Central memory CD8-positive, alpha-beta T cell (primary cell): ENCODE data around the gene DLGAP5.

Experiments used
- ATAC-seq: fragments of 150-1000 bp; cut with Tn5 transposase; replicated peaks from 2 replicates; pipeline ENCODE4 v1.10.0; 2022; ENCODE audit warnings: mild to moderate bottlenecking, moderate FRiP score, moderate number of reproducible peaks; ENCODE audit not compliant: poor library complexity, severe bottlenecking; ENCODE audit errors: extremely low read depth
- DNase-seq, 2 donors: peaks; one replicate each; pipeline ENCODE4 v3.0.0; 2021; ENCODE audit warnings: low spot score in 2 of 2
- H3K27ac Mint-ChIP-seq: one replicate; pipeline ENCODE4 v1.8.0; 2022; ENCODE audit warnings: low read depth, mild to moderate bottlenecking, moderate library complexity, mixed read lengths
- H3K27me3 Mint-ChIP-seq: one replicate; pipeline ENCODE4 v1.8.0; 2022; ENCODE audit warnings: mixed read lengths
- H3K36me3 Mint-ChIP-seq: one replicate; pipeline ENCODE4 v1.8.0; 2022; ENCODE audit warnings: mild to moderate bottlenecking, moderate library complexity, mixed read lengths; ENCODE audit not compliant: insufficient read depth
- H3K4me1 Mint-ChIP-seq: one replicate; pipeline ENCODE4 v1.8.0; 2022; ENCODE audit warnings: mixed read lengths
- H3K4me3 Mint-ChIP-seq: one replicate; pipeline ENCODE4 v1.8.0; 2022; ENCODE audit warnings: mild to moderate bottlenecking, moderate library complexity, mixed read lengths
- H3K9me3 Mint-ChIP-seq: one replicate; pipeline ENCODE4 v1.8.0; 2022; ENCODE audit warnings: mixed read lengths

The DLGAP5 gene

DNA sequence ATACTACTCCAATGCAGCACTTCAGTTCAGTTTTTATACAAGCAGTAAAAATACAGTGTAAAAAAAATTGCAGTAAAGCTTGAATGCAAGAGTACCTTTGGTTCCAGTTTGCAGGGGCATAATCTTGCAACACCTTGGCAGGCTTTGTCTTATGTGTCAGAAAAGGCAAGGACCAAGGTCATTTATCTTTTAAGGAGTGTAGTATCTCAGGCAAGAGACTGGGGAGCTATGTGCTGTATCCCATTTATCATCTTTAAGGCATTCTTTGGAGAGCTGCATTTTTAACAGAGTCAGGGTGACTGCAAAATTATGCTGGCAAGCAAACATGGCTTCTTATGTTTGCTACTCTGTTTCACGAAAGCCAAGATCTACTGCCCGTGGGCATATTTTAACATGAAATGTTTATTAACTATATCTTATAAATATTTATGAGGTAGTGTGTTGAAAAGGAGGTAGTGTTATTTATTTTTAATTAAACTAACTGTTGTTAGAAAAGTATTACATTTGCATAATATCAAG is 14.8 kb upstream of the DLGAP5 start:
- H3K27ac Mint-ChIP-seq, result no peak overlapping the region
- ATAC-seq, result no peak
- H3K27me3 Mint-ChIP-seq, result peaks cover 2% of the 10 kb centered on the region

DNA sequence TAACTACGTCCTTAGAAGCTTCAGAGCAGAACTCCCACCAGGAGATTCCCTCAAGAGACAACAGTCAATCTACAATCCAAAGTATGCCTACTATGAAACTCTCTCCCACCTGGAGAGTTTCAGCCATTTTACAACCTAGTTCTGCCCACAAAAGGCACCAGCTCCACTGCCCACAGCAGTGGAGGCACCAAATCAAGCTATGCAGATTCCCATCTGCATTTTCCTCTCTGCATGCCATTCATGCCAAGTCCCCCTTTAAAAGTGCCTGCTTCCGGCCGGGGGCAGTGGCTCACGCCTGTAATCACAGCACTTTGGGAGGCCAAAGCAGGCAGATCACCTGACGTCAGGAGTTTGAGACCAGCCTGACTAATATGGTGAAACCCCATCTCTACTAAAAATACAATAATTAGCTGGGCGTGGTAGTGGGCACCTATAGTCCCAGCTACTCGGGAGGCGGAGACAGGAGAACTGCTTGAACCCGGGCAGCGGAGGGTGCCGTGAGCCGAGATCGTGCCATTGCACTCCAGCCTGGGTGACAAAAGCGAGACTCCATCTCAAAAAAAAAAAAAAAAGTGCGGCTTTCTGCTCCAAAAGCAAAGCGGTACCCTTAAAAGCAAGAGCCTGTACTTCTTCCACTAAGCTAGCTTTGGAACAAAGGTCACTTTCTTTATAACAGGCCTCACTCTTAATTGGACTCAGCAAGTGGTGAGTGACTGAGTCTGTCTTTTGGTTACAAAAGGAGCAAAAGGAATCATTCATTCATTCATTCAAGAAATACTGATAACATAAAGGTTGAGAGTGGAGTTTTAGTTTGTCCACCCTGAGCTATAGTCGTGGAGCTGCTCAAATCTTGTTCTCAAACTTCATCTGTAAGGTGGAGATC is 10.1 kb upstream of the DLGAP5 start:
- H3K27ac Mint-ChIP-seq, result no peak overlapping the region
- DNase-seq (no peak), ATAC-seq (no peak)
- H3K36me3 Mint-ChIP-seq, result no peaks in the 10 kb centered on the region
- H3K9me3 Mint-ChIP-seq, result no peaks in the 10 kb centered on the region
- peaks cover 13% of the 10 kb centered on the region for H3K27me3 Mint-ChIP-seq
- H3K4me3 Mint-ChIP-seq, result no peak overlapping the region
- H3K4me1 Mint-ChIP-seq, result no peaks in the 10 kb centered on the region

More for the DNA sequence above, 14.8 kb upstream of the DLGAP5 start:
- DNase-seq, result no peak
- Mint-ChIP-seq H3K36me3 (no peaks in the 10 kb centered on the region), H3K4me1 (no peaks in the 10 kb centered on the region), H3K9me3 (no peaks in the 10 kb centered on the region), H3K4me3 (no peak overlapping the region)

DNA sequence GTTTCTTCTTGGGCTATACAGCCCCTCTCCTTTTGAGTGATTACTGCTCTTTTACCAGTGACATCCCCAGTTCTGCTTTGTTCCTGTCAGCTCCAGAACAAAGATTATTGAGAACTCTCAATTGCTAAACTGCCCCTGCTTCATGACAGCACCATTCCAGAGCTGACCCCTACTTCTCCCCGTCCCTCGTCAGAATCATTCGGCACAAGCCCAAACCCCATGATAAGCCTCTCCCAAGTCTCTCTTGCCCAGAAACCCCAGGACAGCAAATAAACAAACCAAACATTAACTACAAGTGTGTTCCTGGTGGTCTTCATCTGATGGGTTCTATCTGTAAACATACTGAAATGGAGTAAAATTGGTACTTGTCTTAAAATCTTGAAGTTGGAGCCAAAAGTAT is 9.3 kb upstream of the DLGAP5 start:
- ATAC-seq, result no peak

DNA sequence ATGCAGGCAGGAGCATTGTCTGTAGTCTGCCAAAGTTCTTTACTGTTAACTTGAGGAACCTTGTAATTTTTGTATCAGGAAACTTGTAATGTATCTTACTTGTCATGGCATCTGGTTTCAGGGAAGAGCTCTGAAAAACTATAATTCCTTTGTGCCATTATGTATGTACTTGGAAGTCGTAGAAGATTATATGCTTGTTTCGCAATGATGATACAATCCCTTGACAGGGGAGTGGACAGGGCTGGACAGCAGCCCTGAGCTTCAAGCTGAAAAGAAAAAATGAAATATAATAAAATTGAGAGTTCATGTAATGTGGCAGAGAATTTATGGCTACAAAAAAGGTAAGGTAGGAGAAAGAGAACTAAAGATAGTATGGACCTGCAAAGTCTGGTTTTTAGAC is 7.4 kb upstream of the DLGAP5 start:
- no peak overlapping the region for H3K27ac Mint-ChIP-seq
- H3K9me3 Mint-ChIP-seq, result no peaks in the 10 kb centered on the region
- no peaks in the 10 kb centered on the region for H3K4me1 Mint-ChIP-seq
- DNase-seq (no peak), ATAC-seq (no peak)
- no peak overlapping the region for H3K4me3 Mint-ChIP-seq
- peaks cover 13% of the 10 kb centered on the region for H3K27me3 Mint-ChIP-seq
- H3K36me3 Mint-ChIP-seq, result no peaks in the 10 kb centered on the region

More for the DNA sequence above, 9.3 kb upstream of the DLGAP5 start:
- H3K9me3 Mint-ChIP-seq, result no peaks in the 10 kb centered on the region
- no peak overlapping the region for H3K27ac Mint-ChIP-seq
- peaks cover 13% of the 10 kb centered on the region for H3K27me3 Mint-ChIP-seq
- H3K4me1 Mint-ChIP-seq, result no peaks in the 10 kb centered on the region
- H3K4me3 Mint-ChIP-seq, result no peak overlapping the region
- DNase-seq, result no peak
- no peaks in the 10 kb centered on the region for H3K36me3 Mint-ChIP-seq

DNA sequence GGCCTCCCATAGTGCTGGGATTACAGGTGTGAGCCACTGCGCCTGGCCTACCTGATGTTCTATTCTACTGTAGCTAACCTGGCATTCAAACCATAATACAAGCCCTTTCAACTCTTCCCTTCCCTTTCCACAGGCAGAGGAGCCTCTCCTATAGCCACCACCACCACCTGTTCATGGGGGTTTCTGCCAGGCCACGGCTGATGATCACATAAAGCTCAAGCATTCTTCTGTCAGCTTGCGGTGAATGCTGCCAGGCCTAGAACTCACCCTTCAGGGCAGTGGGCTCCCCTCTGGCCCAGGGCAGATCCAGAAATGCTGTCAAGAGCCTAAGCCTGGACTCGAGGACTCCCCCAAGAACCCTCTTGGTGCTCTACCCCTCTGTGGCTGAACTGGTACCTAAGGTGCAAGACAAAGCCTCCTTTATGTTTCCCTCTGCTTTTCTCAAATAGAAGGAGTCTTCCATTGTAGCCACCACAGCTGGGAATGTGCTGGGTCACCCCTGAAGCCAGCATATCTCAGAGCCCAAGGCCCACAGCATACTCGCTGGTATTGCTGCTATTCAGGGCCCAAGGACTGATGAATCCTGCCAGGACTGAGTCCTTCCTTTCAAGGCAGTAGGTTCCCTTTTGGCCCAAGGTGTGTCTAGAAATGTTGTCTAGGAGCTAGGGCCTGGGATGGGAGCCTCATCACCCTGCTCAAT is 3.4 kb upstream of the DLGAP5 start:
- no peaks in the 10 kb centered on the region for H3K27me3 Mint-ChIP-seq
- ATAC-seq (no peak), DNase-seq (no peak)
- H3K4me1 Mint-ChIP-seq, result peaks cover 14% of the 10 kb centered on the region
- peaks cover 2% of the 10 kb centered on the region for H3K36me3 Mint-ChIP-seq
- no peaks in the 10 kb centered on the region for H3K9me3 Mint-ChIP-seq
- no peak overlapping the region for H3K4me3 Mint-ChIP-seq
- H3K27ac Mint-ChIP-seq, result no peak overlapping the region

DNA sequence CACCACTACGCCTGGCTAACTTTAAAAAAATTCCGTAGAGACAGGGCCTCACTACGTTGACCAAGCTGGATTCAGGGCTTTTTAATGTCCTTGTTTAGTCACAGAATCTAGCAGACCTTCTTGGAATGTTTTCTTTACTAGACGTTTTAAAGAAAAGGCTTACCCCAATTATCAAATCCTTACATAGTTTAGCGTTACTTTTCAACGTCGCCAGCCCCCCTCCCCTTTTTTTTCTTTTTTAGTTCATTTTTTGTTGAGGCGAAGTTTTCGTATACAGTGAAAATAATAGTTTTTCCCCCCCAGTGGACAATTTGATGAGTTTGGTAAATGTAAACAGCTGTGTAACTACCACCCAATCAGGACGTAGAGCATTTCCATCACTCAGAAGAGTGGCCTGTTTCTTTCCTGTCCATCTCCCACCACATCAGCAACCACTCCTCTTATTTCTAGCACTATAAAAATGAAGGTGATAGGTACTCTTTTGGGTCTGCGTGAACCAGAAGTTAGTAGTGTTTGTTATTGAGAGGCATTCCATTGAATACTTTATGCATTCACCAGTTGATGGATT is 753 bp upstream of the DLGAP5 start:
- H3K4me3 Mint-ChIP-seq, result peak overlapping the region; percentile 91
- H3K27ac Mint-ChIP-seq, result peak overlapping the region; percentile 17
- peaks cover 14% of the 10 kb centered on the region for H3K4me1 Mint-ChIP-seq
- no peak for DNase-seq
- H3K36me3 Mint-ChIP-seq, result peaks cover 4% of the 10 kb centered on the region
- no peaks in the 10 kb centered on the region for H3K27me3 Mint-ChIP-seq
- no peaks in the 10 kb centered on the region for H3K9me3 Mint-ChIP-seq
- no peak for ATAC-seq

DNA sequence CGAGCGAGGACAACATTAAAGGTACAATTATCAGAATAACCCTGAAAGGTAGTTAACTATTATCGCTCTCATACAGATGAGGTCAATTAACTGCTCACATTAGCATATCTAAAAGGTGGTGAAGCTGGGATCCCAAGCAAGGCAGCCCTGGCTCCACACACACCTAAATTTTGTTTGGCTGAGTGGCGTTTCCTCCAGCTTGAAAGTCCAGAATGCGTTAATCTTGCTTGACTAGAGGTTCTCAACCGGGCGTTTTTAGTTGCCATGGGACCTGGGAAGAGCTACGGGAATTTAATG is 531 bp downstream of the DLGAP5 start:
- peaks cover 4% of the 10 kb centered on the region for H3K36me3 Mint-ChIP-seq
- H3K4me1 Mint-ChIP-seq, result peaks cover 14% of the 10 kb centered on the region
- no peaks in the 10 kb centered on the region for H3K9me3 Mint-ChIP-seq
- no peak for ATAC-seq
- DNase-seq, result no peak
- no peaks in the 10 kb centered on the region for H3K27me3 Mint-ChIP-seq
- no peak overlapping the region for H3K27ac Mint-ChIP-seq
- H3K4me3 Mint-ChIP-seq, result peak overlapping the region; percentile 91

DNA sequence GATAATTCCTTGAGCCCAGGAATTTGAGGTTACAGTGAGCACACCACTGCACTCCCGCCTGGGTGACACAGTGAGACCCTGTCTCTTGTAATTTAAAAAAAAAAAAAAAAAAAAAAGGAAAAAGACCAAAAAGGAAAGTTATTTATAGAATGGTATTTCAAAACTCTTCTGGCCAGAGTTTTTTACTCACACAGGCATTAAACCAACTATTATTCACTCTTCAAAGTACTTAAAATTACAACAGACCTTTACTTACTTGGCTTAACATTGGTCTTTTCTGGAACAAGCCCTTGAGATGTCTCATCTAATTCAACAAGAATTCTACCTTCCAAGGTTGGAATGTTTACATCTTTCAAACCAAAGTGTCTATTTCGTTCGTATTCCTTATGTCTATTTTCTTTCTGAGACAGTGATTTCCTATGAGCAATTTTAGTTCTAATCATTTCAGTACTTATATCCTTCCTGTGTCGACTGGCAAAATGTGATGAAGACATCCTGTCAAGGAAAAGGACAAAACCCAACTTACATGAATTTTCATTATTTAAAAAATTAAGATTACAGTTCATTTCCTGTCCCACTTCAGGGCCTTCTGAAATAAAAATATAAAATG is 2.6 kb downstream of the DLGAP5 start:
- DNase-seq (no peak), ATAC-seq (no peak)
- peaks cover 4% of the 10 kb centered on the region for H3K36me3 Mint-ChIP-seq
- no peak overlapping the region for H3K27ac Mint-ChIP-seq
- H3K4me1 Mint-ChIP-seq, result peaks cover 14% of the 10 kb centered on the region
- no peaks in the 10 kb centered on the region for H3K27me3 Mint-ChIP-seq
- H3K9me3 Mint-ChIP-seq, result no peaks in the 10 kb centered on the region
- peak overlapping the region; percentile 34 for H3K4me3 Mint-ChIP-seq

DNA sequence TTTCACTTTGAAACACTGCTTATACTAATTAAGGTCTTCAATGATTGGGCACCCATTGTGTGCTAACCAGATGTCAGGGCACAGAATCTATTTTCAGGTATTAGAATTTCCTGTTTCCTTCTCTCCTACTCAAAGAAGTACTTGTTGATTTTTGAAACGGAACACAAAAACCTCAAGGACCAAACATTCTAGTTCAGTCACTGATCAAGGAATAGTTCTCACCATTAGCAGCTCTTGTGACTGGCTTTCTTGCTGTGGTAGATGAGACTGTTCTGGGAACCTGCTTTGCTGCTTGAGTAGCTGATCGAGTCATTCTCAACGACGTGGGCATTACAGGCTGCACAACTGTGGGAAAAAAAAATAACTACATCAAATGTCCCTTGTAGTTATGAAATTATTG is 11.0 kb downstream of the DLGAP5 start:
- Mint-ChIP-seq H3K4me1 (peaks cover 8% of the 10 kb centered on the region), H3K36me3 (peaks cover 2% of the 10 kb centered on the region), H3K27me3 (no peaks in the 10 kb centered on the region), H3K9me3 (no peaks in the 10 kb centered on the region), H3K27ac (no peak overlapping the region), H3K4me3 (no peak overlapping the region)
- ATAC-seq (no peak), DNase-seq (no peak)

DNA sequence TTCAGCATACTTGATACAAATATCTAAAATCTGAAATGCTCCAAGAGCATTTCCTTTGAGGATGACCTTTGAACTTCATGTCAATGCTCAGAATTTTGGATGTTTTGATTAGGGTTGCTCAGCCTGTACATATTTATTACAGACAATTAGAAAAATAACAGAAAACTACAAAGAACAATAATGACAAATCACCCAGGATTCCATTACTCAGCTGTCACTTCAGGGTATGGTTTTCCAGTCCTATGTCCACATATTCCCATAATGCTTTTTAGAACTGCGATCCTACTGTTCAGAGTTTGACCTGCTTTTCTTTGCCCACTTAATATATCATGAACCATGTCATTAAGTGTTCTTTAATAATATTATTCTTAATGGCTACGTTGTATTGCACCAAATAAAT is 11.4 kb downstream of the DLGAP5 start:
- Mint-ChIP-seq H3K4me1 (peaks cover 8% of the 10 kb centered on the region), H3K27ac (no peak overlapping the region), H3K9me3 (no peaks in the 10 kb centered on the region), H3K27me3 (no peaks in the 10 kb centered on the region), H3K4me3 (no peak overlapping the region), H3K36me3 (peaks cover 2% of the 10 kb centered on the region)
- no peak for ATAC-seq
- no peak for DNase-seq

DNA sequence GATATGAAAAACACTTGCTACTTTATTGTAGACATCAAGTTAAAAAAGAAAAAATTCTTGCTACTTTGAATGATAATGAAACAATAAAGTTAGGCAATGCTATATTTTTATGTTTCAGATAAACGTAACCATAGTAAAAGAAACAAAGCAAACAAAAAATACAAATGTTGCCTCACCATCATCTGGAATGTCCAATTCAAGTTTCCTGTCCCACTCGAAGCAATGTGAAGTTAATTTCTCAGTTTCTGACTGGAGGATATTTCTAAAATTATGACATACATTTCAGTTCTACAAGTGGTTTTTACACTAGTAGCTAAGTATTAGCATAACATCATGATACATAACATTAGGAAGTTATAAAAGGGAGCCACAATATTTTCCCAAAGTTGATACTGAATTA is 20.9 kb downstream of the DLGAP5 start:
- Mint-ChIP-seq H3K27ac (no peak overlapping the region), H3K9me3 (no peaks in the 10 kb centered on the region), H3K4me1 (no peaks in the 10 kb centered on the region), H3K4me3 (no peak overlapping the region), H3K36me3 (peaks cover 2% of the 10 kb centered on the region), H3K27me3 (no peaks in the 10 kb centered on the region)
- no peak for DNase-seq
- no peak for ATAC-seq

DNA sequence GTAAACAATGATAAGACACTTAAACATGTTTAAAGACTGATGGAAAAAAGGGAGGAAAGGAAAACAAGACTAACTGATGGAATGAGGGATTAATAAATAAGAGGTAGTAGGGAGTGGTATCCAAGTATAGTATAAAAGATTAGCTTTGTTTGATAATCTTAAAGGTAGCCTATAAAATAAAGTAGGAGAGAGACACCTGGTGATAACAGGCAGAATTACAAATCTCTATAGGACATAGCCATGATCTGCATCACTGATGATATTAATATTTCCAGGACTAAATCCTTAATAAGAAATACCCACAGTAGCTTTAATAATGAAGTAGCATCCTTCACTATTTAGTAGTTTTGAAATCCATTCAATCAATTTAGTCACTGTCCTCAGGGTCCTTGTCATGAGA is 30.4 kb downstream of the DLGAP5 start:
- H3K27me3 Mint-ChIP-seq, result no peaks in the 10 kb centered on the region
- H3K9me3 Mint-ChIP-seq, result no peaks in the 10 kb centered on the region
- peaks cover 5% of the 10 kb centered on the region for H3K36me3 Mint-ChIP-seq
- peak overlapping the region; percentile 1 for H3K27ac Mint-ChIP-seq
- ATAC-seq (peak; percentile 68), DNase-seq (no peak)
- no peak overlapping the region for H3K4me3 Mint-ChIP-seq
- H3K4me1 Mint-ChIP-seq, result peaks cover 16% of the 10 kb centered on the region
